ENCODE data around the gene SIGLEC9. TPM values are rescaled to one million over a fixed set of nuclear protein-coding genes. Genes with fewer than 3 reads are reported as not detected.

The SIGLEC9 gene
- total RNA-seq, result not detected

DNA sequence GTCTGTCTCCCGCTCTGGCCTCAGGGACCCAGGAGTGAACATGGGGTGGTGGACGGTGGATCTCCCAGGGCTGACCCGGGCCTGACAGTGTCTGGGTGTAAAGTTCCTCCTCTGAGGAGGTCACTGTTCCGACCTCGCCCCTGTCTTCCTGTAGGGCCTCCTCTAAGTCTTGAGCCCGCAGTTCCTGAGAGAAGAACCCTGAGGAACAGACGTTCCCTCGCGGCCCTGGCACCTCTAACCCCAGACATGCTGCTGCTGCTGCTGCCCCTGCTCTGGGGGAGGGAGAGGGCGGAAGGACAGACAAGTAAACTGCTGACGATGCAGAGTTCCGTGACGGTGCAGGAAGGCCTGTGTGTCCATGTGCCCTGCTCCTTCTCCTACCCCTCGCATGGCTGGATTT is at the start of gene SIGLEC9:
Gene SIGLEC9, plus strand, starts transcription at position 178 of the 400 bp plus-strand sequence. Its CDS starts 69 bp downstream, at position 247.
- DNase-seq, result no peak

DNA sequence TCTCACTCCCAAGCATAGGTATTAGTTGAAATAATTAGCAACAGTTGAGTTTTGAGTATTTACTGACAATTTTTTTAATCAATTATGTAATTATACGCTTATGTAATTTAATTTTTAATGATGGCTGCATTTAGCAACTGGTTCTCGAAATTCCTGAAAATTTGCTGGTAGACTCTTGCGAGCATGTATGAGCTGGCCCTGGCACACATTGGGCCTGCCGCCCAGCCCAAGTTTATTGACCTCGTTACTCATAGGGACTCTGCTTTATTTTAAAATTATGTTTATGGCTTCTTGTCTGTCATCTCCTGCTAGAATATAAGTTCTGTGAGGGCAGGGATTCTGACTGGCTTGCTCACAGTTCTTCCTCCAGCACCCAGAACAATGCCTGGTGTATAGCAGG is 48.7 kb upstream of the SIGLEC9 start:
- DNase-seq, result no peak

DNA sequence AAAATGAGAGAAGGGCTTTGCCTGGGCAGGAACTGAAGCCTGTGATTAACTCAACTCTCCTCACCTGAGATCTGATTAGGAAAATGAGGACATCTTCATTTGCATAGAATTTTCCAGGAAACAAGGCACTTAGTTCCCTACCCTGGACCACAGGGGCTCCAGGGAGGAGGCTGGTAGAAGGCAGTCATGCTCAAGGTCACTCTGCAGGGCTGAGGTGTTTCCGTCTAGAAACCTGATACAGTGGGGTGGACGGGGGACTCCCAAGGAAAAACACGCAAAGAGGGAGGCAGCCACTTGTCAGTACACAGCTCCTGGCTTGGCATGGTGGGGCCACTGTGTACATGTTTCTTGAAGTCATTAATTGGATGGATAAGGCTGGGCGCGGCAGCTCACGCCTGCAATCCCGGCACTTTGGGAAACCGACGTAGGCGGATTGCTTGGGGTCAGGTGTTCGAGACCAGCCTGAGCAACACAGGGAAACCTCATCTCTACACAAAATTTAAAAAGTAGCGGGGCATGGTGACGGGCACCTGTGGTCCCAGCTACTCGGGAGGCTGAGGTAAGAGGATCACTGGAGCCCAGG is 48.0 kb upstream of the SIGLEC9 start:
- no peak for DNase-seq

DNA sequence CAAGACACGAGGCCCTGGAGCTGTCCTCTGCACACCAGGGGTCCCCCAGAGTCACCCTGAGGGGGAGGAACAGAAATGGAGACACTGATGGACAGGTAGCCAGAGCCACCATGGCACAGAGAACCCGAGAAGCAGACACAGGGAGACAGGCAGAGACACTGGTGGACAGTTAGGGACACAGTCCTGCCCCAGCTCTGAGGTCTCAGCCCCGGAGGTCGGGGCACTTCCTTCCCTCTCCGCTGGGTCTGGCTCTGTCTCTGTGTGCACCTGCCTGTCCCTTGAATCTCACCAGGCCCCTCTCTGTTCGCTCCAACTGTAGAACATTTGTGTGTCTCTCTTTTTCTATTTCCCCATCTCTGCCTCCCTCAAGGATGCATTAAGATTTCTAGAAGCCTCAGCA is 46.6 kb upstream of the SIGLEC9 start:
- no peak for DNase-seq

DNA sequence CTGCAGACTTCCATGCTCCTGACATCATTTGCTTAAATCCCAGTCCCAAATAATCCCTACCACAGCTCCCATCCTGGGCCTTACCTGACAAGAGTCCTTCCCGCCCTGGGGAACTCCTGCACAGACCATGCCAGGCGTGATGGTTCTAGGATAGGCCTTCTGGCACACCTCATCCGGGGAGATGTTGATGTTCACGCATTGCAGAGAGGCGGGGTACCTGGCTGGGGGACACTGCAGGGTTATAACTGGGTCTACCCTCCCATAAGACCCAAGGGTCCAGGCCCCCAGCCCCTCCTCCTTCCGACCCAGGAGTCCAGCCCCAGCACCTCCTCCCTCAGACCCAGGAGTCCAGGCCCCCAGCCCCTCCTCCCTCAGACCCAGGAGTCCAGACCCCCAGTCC is 46.0 kb upstream of the SIGLEC9 start:
- DNase-seq, result no peak

DNA sequence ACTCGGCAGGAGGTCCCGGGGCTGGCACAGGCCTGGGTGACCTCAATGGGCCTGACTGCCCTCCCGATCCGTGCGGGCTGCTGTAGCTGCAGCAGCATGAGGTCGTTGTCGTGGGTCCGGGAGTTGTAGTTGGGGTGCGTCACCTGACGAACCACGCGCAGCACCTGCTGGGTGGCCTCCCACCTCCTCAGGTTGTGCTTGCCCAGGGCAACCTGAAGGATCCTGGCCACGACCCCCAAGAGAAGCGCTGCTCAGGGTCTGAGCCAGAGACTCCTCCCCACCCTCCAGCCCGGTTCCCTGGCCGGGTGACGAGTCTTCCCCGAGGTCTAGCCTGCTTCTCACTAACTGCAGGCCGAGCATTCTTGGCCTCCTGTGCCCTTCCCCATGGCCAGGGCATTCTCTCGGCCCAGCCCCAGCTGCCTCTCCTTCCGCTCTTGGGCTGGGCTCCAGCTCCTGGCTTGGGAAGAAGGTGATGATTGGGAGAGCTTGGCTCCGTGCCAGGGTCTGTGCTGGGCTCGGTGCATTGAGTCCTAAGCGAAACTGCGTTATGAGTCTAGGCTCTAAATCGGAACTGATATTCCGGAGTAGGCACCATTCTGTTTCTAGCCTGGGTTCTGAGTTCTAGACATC is 45.1 kb upstream of the SIGLEC9 start:
- DNase-seq, result no peak

DNA sequence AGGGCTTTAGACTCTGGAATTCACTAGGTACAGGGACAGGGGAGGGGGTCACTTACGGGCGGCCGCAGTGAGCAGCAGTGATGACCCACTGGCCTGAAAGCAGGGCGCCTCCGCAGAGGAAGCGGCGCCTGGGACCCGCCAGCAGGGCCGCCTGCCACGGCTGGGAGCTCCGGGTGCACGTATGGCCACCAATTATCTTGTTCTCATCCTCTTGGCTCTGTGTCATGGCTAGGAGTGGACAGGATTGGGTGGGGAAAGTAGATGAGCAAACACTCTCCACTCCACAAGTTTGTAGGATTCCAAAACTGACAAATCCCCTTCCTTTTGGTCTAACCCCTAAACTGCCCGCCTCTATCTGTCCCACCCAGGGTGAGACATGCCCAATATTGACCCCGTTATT is 43.2 kb upstream of the SIGLEC9 start:
- DNase-seq, result no peak

DNA sequence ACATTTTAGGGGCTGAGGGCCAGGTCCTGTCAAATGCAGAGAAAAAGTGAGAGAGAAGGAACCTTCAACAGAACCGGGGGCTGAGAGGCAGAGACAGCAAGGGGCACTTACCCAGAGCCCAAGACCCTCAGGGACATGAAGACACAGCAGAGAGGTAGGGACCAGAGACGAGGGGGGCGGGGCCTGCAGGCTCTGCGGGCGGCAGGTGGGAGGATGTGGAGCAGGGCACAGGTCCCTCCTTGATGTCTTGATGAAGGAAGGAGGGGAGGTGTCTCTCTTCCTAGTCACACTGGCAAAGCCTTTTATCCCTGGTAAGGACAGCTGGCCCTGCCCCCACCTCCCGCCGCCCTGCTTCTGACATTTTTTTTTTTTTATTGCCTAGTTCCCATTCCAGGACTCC is 42.1 kb upstream of the SIGLEC9 start, which contains the start of gene KLK14:
Gene KLK14, minus strand, starts transcription at position 277 of the 400 bp plus-strand sequence. Its CDS starts 273 bp downstream, at position 4.
- no peak for DNase-seq

DNA sequence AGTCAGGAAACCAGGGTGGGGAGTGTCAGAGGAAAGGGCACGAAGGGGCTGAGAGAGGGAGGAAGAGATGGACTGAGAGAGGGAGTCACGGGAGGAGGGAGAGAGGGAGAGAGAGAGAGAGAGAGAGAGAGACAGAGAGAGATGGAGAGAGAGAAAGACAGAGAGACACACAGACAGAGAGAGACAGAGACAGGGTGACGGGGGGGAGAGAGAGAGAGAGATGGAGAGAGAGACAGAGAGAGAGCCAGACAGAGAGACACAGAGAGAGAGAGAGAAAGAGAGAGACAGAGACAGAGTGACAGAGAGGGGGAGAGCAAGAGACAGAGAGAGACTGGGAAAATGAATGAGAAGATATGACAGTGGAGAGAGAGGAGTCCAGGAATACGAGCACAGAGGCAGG is 41.5 kb upstream of the SIGLEC9 start:
- no peak for DNase-seq

DNA sequence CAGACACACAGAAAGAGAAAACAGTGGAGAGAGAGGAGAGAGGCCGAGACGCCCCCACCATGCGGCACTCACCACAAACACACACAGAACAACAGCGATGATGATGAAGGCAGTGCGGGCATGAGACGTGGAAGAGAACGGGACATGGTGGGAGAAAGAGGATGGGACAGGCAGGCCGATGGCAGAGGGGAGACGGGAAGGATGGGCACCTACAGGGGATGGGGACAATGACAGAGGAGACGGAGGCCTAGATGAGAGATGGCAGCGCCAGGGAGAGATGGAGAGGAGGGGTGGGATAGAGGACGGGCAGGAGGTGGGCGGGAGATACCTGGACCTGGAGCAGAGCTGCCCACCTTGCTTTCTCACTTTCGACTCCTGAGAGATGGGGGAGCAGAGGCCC is 40.9 kb upstream of the SIGLEC9 start:
- no peak for DNase-seq

DNA sequence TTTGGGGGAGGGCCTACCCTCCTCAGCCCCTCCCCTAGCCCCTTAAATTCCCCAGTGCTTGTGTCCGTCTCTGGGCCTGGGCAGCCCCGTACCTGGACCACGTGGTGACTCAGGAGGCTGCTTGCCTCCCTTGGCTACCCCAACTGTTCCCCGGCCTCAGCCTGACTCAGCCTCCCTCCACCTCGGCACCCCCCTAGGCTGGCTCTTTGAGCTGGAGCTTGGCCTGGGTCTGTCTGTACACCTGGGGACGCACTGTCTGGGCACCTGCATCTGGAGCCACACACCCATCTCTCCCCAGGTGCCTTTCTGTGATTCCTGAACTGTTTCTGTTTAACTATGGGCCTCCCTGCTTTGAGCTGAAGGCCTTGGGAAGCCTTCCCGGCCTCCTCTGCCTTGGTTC is 40.2 kb upstream of the SIGLEC9 start:
- no peak for DNase-seq

DNA sequence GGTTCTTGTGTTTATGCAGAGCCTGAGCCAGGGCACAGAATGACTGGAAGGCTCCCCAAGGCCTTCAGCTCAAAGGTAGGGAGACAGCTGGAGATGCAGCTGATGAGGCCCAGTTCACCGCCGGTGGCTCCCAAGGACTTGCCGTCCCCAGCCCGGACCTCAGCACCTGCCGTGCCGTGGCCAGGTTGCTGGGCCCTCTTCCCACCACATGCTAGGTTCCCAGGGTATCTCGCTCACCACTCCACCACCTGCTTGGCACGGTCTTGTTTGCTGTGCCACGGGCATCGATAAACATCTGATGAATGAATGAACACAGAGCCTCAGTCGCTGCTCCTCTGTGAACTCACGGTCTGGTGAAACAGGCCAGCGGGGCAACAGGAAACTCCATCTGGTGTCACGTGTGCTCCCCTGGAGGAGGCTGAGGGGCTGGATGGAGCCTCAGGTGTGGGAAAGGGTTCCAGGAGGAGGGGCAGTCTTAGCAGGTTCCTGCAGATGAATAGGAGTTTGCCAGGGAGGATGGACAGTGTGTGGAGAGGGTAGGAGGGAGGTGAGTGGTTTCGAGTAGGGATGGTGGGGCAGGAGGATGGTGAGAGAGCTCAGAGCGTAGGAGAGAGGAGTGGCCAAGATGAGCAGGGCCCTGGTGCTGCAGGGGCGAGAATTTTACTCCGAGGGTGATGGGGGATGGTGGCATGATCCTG is 38.4 kb upstream of the SIGLEC9 start:
- DNase-seq, result no peak

DNA sequence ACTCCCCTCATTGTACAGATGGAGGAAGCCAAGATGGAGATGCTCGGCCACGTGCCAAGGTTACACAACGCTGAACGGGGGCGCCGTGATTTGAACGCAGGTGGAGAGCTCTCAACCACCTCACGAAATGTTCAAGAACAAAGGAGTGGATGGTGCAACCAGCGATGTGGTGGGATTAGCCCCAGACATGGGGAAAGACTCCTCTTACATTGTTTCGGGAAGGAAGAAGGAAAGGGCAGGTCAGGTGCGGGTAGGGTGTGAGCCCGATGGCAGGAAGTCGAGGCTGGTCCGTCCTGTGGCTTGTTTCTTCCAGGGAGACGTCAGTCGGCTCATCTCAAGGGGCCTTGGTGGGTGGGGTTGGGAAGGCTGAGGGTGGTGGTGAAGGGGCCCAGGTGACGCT is 34.9 kb upstream of the SIGLEC9 start:
- no peak for DNase-seq

DNA sequence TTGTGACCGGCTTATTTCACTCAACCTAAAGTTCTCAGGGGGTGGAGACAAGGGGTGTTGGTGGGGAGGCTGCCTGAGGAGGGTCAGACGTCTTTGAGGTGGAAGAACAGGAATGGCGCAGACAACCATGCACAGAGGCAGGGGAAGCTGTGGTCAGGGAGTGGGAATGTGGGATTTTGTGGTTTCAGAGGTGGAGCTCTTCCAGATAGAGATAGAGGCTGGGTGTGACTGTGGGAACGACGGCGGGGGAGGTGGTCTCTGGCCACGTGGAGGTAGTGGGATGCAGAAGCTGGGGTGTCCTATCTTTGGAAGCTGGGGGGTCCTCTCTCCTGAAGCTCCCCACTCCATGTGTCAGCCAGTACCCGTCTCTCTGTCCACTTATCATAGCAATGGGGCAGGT is 34.2 kb upstream of the SIGLEC9 start:
- no peak for DNase-seq

DNA sequence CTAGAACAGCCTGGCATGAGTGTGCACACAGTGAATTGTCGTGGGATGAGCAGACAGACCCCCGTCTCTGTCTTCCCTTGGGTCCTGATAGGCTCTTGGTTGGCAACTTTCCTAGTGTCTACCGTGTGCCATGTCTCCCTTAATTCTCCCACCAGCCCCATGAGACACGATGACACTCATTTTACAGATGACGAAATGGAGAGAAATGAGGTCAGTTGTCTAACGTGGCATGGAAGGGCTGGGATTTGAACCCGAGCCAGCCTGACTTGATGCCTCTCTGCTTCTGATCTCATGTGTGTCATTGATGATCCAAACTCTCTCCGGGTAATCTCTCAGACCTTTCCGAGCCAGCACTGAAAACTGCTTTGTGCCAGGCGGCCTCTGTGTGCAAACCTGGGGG is 33.6 kb upstream of the SIGLEC9 start:
- no peak for DNase-seq

DNA sequence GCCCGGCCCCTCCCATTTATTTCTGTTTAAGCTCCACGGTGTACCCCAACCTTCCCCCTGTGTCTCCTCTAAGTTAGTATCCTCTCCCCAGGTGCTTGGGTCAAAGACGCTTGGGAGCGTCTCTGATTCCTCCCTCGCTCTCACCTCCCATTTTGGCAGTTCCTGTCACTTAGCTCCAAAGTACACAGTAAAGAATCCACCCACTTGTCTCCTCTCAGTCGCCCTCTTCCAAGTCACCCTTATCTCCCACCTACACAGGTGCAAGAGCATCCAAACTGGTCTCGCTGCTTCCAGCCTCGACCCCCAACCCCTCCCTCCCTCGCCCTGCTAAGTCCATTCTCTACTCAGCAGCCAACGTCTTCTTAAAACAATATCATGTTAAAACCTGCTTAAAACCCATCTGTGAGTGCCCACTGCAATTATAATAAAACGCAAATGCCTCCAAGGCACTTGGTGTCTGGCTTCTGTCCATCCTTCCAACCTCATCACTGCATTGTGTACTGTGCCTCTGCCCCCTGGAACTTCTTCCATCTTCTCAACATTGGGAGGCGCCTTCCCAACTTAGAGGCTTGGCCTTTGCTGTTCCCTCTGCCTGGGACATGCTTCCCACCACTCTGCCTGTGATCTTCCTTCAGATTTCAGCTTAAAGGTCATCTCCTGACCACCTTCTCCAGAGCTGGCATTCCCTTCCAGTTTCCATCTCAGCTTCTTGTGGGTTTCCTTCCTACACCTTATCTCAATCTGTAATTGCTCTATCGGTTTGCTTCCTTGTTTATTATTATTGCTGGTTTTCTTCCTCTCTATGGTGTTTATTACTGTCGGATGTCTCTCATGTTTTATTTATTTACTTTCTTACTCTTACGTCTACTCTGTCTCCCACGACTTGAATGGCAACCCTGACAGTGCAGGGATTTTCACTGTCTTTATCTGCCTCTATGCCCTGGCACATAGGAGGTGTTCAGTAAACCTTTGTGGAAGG is 32.5 kb upstream of the SIGLEC9 start:
- no peak for DNase-seq

DNA sequence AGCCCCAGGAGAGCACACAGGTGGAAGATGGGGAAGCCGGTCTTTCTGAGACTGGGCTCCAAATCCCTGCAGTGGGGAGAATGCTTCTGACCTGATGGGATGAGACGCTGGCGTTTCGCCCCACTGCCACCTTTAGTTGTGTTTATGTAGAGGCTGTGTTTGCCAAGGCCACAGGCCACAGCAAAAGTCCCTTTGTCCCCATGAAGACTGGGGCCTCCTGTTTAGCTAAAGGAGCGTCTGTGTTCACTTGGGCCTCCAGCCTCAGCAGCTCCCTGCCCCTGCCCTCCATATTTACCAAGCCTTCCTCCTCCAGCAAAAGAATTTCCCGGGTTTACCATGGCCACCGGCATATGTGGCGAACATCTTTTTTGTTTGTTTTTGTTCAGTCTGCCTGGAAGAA is 31.6 kb upstream of the SIGLEC9 start:
- DNase-seq, result no peak

DNA sequence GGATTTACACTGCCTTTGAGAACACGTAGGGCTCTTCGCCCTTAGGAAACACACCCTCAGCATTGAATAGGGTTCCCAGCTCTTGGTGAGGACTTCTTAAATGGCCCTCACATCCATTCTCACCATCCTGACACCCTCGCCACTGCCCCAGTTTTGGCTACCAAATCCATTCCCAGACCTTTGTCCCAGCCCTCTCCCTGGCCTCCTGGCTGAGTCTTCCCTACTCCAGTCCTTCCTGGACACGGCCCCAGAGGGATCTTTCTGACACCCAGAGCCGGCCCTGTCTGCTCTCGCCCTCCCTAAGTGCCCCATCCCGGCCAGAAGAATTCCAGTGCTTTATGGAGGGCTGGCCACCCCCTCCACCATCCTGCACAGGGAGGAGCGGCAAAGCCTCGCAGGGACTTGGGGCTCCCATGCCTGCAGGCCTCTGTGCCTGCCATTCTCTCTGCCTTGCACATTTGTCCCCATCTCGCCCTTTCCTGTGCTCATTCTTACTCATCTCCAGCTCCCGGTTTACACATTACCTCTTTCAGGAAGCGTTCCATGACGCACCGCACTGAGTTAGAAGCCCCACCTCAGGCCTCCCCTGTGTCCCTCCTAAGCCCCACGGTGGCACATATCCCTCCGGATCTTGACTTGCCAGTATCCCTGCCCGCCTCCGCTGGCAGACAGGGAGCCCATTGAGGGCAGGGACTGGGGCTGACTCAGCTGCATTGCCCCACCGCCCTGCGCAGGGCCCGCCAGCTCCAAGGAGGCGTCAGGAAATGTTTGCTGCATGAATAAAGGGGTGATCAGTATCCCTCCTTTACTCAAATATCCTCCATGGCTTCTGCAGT is 31.0 kb upstream of the SIGLEC9 start:
- DNase-seq, result no peak

DNA sequence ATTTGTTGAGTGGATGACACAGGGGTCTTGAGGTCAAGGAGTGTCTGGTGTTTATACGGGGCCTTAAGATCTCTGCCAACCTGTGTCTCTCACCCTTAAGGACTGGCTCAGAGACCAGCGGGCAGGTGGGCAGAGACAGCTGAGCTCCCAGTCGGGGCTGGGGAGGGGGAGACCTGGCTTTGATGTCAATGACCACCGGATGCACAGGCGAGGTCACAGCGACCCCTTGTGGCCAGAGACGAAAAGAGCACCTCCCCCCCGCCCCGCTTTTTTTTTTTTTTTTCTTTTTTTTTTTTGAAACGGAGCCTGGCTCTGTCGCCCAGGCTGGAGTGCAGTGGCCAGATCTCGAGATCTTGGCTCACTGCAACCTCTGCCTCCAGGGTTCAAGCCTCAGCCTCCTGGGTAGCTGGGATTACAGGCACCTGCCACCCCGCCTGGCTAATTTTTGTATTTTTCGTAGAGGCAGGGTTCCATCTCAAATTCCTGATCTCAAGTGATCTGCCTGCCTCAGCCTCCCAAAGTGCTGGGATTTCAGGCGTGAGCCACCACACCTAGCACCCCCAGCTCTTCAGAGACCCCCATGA is 29.9 kb upstream of the SIGLEC9 start:
- DNase-seq, result peak; percentile 12

DNA sequence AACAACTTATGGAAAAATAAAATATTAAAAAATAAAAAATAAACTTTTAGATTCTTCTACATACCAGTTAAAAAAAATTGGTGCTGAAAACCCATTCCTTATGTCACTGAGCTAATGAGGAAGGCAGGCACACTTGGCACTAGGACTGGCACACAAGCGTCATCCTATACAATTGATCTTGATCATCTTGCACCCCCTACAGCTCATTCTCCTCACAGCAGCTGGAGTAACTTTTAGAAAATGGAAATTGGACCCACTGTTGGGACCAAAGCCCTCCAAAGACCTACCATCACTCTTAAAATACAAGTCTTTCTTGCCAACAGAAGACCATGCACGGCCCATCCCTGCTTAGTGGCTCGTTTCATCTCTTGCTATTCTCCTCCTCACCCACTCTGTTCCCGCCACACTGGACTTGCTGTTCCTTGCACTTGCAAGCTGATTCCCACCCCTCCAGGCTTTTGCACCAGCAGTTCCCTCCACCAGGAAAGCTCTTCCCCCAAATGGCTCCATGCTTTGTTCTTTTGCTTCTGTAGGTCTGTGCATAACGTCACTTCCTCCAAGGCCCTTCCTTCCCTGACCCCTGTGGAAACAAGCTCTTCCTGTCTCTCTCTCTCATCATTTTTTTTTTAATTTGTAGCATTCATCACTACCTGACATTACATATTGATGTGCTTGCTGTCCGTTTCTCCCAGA is 28.1 kb upstream of the SIGLEC9 start:
- DNase-seq, result no peak

DNA sequence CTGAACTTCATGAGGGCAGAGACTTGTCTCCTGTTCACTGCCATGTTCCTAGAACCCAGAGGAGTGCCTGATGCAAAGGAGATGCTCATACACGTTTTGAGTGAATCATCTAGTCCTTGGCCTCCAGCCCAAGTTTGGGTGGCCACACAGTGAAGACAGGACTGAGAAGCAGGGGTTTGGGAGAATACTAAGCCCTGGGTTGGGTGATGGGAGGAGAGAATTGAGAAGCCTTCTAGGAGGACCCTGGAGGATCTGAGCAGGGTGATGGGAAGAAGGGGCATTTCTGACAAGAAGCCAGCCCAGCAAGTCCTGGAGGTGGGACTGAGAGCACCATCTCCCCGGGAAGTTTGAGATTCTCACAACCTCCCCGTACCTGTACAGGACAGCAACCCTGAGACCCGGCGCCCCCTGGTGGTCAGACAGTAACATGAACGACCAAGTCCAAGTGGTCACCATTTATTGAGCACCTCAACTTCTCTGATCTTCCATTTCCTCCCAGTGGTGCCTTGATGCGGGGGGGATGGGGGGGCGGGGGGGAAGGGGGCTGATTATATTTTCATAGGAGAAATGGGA is 27.5 kb upstream of the SIGLEC9 start:
- DNase-seq, result peak; percentile 65

Measured in effector CD4-positive, alpha-beta T cell (primary cell).